Measurements from ENCODE around the gene CITED1.

CITED1 gene

GRCh38 chrX:72260448-72260847 is 45.3 kb downstream of the CITED1 start:
- no peak for DNase-seq (ENCODE audit: low read depth)
- TF ChIP-seq CTCF (IDR thresholded peaks at IDR 0.05; ENCODE audit: low read depth, low read length, missing control alignments) = no peak
- H3K4me3 ChIP-seq (ENCODE audit: low read depth, low read length) = no peak overlapping the region

GRCh38 chrX:72258174-72258573 is 47.5 kb downstream of the CITED1 start:
- DNase-seq (ENCODE audit: low read depth) = no peak
- no peak overlapping the region for H3K4me3 ChIP-seq (ENCODE audit: low read depth, low read length)
- TF ChIP-seq CTCF (IDR thresholded peaks at IDR 0.05; ENCODE audit: low read depth, low read length, missing control alignments) = no peak

- H3K4me3 ChIP-seq (ENCODE audit: low read depth, low read length) = no peak overlapping the region
- no peak for TF ChIP-seq CTCF (IDR thresholded peaks at IDR 0.05; ENCODE audit: low read depth, low read length, missing control alignments)
Measured at GRCh38 chrX:72255864-72256263, 49.9 kb downstream of the CITED1 start.

GRCh38 chrX:72255445-72255844 is 50.3 kb downstream of the CITED1 start:
- H3K4me3 ChIP-seq (ENCODE audit: low read depth, low read length) = no peak overlapping the region
- no peak for DNase-seq (ENCODE audit: low read depth)
- TF ChIP-seq CTCF (IDR thresholded peaks at IDR 0.05; ENCODE audit: low read depth, low read length, missing control alignments) = no peak

More at GRCh38 chrX:72255864-72256263, 49.9 kb downstream of the CITED1 start:
- no peak for DNase-seq (ENCODE audit: low read depth)

- DNase-seq (ENCODE audit: low read depth) = no peak
- TF ChIP-seq CTCF (IDR thresholded peaks at IDR 0.05; ENCODE audit: low read depth, low read length, missing control alignments) = no peak
- H3K4me3 ChIP-seq (ENCODE audit: low read depth, low read length) = no peak overlapping the region
Measured at GRCh38 chrX:72254816-72255215, 50.9 kb downstream of the CITED1 start.

DNA sequence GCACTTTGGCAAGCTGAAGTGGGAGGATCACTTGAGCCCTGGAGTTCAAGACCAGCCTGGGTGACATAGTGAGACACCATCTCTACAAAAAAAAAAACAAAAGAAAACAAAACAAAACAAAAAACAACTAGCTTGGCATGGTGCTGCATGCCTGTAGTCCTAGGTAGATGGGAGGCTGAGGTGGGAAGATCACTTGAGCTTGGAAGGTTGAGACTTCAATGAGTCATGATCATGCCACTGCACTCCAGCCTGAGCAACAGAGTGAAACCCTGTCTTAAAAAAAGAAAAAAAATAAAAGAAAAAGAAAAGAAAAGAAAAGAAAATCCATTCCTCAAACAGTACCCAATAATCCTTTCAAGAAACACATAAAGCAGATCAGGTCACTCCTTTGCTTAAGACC is 52.0 kb downstream of the CITED1 start:
- no peak for DNase-seq (ENCODE audit: low read depth)
- no peak overlapping the region for H3K4me3 ChIP-seq (ENCODE audit: low read depth, low read length)
- no peak for TF ChIP-seq CTCF (IDR thresholded peaks at IDR 0.05; ENCODE audit: low read depth, low read length, missing control alignments)
